Measurements from ENCODE around the gene CTNNA3.
A peak's percentile ranks its signal among the peaks of the same experiment; 100 is the strongest.

- no peak for TF ChIP-seq EZH2 (IDR thresholded peaks at IDR 0.05; ENCODE audit: low read length, missing control alignments)
- peak in 1 of 2 donors; percentile 28 for TF ChIP-seq CTCF (conservative IDR thresholded peaks at IDR 0.05 in 1 of 2, IDR thresholded peaks at IDR 0.05 in 1 of 2; ENCODE audit: low read depth in 1 of 2, low read length in 2 of 2)
Observed at GRCh38 chr10:66214721-66215404, 1481.1 kb downstream of the CTNNA3 start.
